HEK293 (cell line): ENCODE measurements around the gene SLAMF8.

Source experiments
- CTCF ChIA-PET: fragments of 350-600 bp; formaldehyde crosslinking; extraction: SDS; loops from one replicate; lab custom pipeline; 2021; ENCODE audit warnings: antibody characterized with exemption; lab: Yijun Ruan, JAX
- POLR2A ChIA-PET: fragments of 300-600 bp; formaldehyde crosslinking; extraction: SDS; loops from one replicate; lab custom pipeline; 2020; ENCODE audit warnings: antibody characterized with exemption, inconsistent platforms; lab: Yijun Ruan, JAX
- H3K27ac ChIP-seq: fragments of 200-500 bp; sonication (Bioruptor generic); 2 replicates; pipeline ENCODE4 v1.5.1; 2014; ENCODE audit warnings: low read depth, low read length, control low read depth, inconsistent platforms; ENCODE audit errors: extremely low read depth
- H3K36me3 ChIP-seq, 2 experiments: fragments of 200-500 bp in 1 of 2; sonication (Bioruptor generic) in 1 of 2; 1 replicate in 1 of 2; 2 replicates in 1 of 2; pipeline ENCODE4 v1.5.1; 2014 to 2017; ENCODE audit warnings: inconsistent platforms in 2 of 2, low read length in 2 of 2; ENCODE audit not compliant: control insufficient read depth in 2 of 2, insufficient read depth in 1 of 2
- H3K4me1 ChIP-seq: fragments of 200-500 bp; sonication (Bioruptor generic); 2 replicates; pipeline ENCODE4 v1.5.1; 2014; ENCODE audit warnings: mild to moderate bottlenecking, low read length, inconsistent platforms; ENCODE audit not compliant: control insufficient read depth, insufficient read depth
- H3K4me3 ChIP-seq: 2 replicates; pipeline ENCODE4 v1.5.1; 2011; ENCODE audit warnings: low read depth, mild to moderate bottlenecking, control low read depth, low read length, moderate library complexity
- H3K9me3 ChIP-seq: fragments of 200-500 bp; sonication (Bioruptor generic); 2 replicates; pipeline ENCODE4 v1.5.1; 2014; ENCODE audit warnings: low read depth, low read length, inconsistent platforms; ENCODE audit not compliant: control insufficient read depth, insufficient read depth
- BCL6B ChIP-seq: fragments of 450-650 bp; formaldehyde crosslinking; IDR thresholded peaks from 2 replicates; pipeline ENCODE4 v1.5.1; 2017; ENCODE audit warnings: missing biosample characterization, missing genetic modification characterization
- KLF1 ChIP-seq: fragments of 450-650 bp; formaldehyde crosslinking; IDR thresholded peaks from 2 replicates; pipeline ENCODE4 v1.5.1; 2016; ENCODE audit warnings: missing biosample characterization, missing genetic modification characterization
- KLF16 ChIP-seq: fragments of 450-650 bp; formaldehyde crosslinking; IDR thresholded peaks from 2 replicates; pipeline ENCODE4 v1.5.1; 2017; ENCODE audit warnings: missing biosample characterization, missing genetic modification characterization
- KLF8 ChIP-seq: fragments of 450-650 bp; formaldehyde crosslinking; IDR thresholded peaks from 2 replicates; pipeline ENCODE4 v1.5.1; 2016; ENCODE audit warnings: missing biosample characterization, missing genetic modification characterization
- SP2 ChIP-seq: fragments of 450-650 bp; formaldehyde crosslinking; IDR thresholded peaks from 2 replicates; pipeline ENCODE4 v1.5.1; 2016; ENCODE audit warnings: missing biosample characterization, missing genetic modification characterization
- SP3 ChIP-seq: fragments of 450-650 bp; formaldehyde crosslinking; IDR thresholded peaks from 2 replicates; pipeline ENCODE4 v1.5.1; 2016; ENCODE audit warnings: missing biosample characterization, missing genetic modification characterization
- SP7 ChIP-seq: fragments of 450-650 bp; formaldehyde crosslinking; IDR thresholded peaks from 2 replicates; pipeline ENCODE4 v1.5.1; 2016; ENCODE audit warnings: missing biosample characterization, missing genetic modification characterization
- YY1 ChIP-seq: fragments of 450-650 bp; formaldehyde crosslinking; IDR thresholded peaks from 2 replicates; pipeline ENCODE4 v1.5.1; 2018; ENCODE audit warnings: missing biosample characterization, missing genetic modification characterization
- ZBTB6 ChIP-seq: fragments of 450-650 bp; formaldehyde crosslinking; IDR thresholded peaks from 2 replicates; pipeline ENCODE4 v1.5.1; 2017; ENCODE audit warnings: missing biosample characterization, missing genetic modification characterization
- ZFHX2 ChIP-seq: fragments of 450-650 bp; formaldehyde crosslinking; conservative IDR thresholded peaks from 2 replicates; pipeline ENCODE4 v1.5.1; 2016; ENCODE audit warnings: missing biosample characterization, missing genetic modification characterization
- ZNF324 ChIP-seq: fragments of 450-650 bp; formaldehyde crosslinking; IDR thresholded peaks from 2 replicates; pipeline ENCODE4 v1.5.1; 2016; ENCODE audit warnings: missing biosample characterization, missing genetic modification characterization
- ZNF341 ChIP-seq: fragments of 450-650 bp; formaldehyde crosslinking; IDR thresholded peaks from 2 replicates; pipeline ENCODE4; 2016; ENCODE audit warnings: low read depth, missing biosample characterization, missing genetic modification characterization
- ZNF398 ChIP-seq: fragments of 450-650 bp; formaldehyde crosslinking; IDR thresholded peaks from 2 replicates; pipeline ENCODE4 v1.5.1; 2017; ENCODE audit warnings: missing biosample characterization, missing genetic modification characterization
- ZNF596 ChIP-seq: fragments of 450-650 bp; IDR thresholded peaks from 2 replicates; pipeline ENCODE4 v1.5.0; 2018; ENCODE audit warnings: missing biosample characterization, mild to moderate bottlenecking, missing genetic modification characterization, moderate library complexity
- ZNF610 ChIP-seq: fragments of 450-650 bp; formaldehyde crosslinking; IDR thresholded peaks from 2 replicates; pipeline ENCODE4 v1.5.1; 2016; ENCODE audit warnings: missing biosample characterization, missing genetic modification characterization, borderline replicate concordance
- ZNF621 ChIP-seq: fragments of 450-650 bp; formaldehyde crosslinking; IDR thresholded peaks from 2 replicates; pipeline ENCODE4 v1.5.1; 2017; ENCODE audit warnings: missing biosample characterization, missing genetic modification characterization
- ZNF664 ChIP-seq: fragments of 450-650 bp; formaldehyde crosslinking; IDR thresholded peaks from 2 replicates; pipeline ENCODE4 v1.5.1; 2016; ENCODE audit warnings: missing biosample characterization, missing genetic modification characterization
- ZNF747 ChIP-seq: fragments of 450-650 bp; formaldehyde crosslinking; IDR thresholded peaks from 2 replicates; pipeline ENCODE4 v1.5.1; 2016; ENCODE audit warnings: missing biosample characterization, missing genetic modification characterization
- ZNF785 ChIP-seq: fragments of 450-650 bp; formaldehyde crosslinking; IDR thresholded peaks from 2 replicates; pipeline ENCODE4 v1.5.1; 2016; ENCODE audit warnings: missing biosample characterization, missing genetic modification characterization
- ZNF843 ChIP-seq: fragments of 450-650 bp; formaldehyde crosslinking; IDR thresholded peaks from 2 replicates; pipeline ENCODE4 v1.5.1; 2016; ENCODE audit warnings: missing biosample characterization, missing genetic modification characterization
- ZSCAN30 ChIP-seq: fragments of 450-650 bp; IDR thresholded peaks from 2 replicates; pipeline ENCODE4 v1.5.1; 2018; ENCODE audit warnings: missing biosample characterization, mild to moderate bottlenecking, missing genetic modification characterization, moderate library complexity
- TF ChIP-seq, protein P1 (sequence below): fragments of 450-650 bp; formaldehyde crosslinking; IDR thresholded peaks from 2 replicates; pipeline ENCODE4 v1.5.1; 2016; ENCODE audit warnings: missing biosample characterization, missing genetic modification characterization, borderline replicate concordance
- TF ChIP-seq, protein P2 (sequence below): IDR thresholded peaks from 2 replicates; pipeline ENCODE4 v1.6.1; 2011; ENCODE audit warnings: mild to moderate bottlenecking, low read depth, low read length, borderline replicate concordance

SLAMF8 gene

GRCh38 chr1:159851407-159851806 is 24.7 kb downstream of the SLAMF8 start:
- ChIA-PET POLR2A (interaction anchor here (1.5 kb wide), 1 partner anchor 73 kb away, joined by 3 read pairs; the partner anchor contains the start of gene TAGLN2), CTCF (interaction anchor here (0.7 to 1.9 kb wide), 7 partner anchors 9 to 600 kb away, joined by 3 to 5 read pairs (median 4); no protein-coding TSS in a partner anchor)
- no peak overlapping the region for H3K4me3 ChIP-seq
- no peak overlapping the region for H3K27ac ChIP-seq
- 0 out of 2 replicates have a peak, but pooled peaks cover 4% of the 10 kb centered on the region for H3K4me1 ChIP-seq
- no peaks in the 10 kb centered on the region for H3K9me3 ChIP-seq
- no peaks in the 10 kb centered on the region for H3K36me3 ChIP-seq
- TF ChIP-seq ZNF664, result peak; percentile 38; the same call in 1 of the 2 replicates
- TF ChIP-seq ZSCAN30 (tag by site-specific recombination), result no peak

DNA sequence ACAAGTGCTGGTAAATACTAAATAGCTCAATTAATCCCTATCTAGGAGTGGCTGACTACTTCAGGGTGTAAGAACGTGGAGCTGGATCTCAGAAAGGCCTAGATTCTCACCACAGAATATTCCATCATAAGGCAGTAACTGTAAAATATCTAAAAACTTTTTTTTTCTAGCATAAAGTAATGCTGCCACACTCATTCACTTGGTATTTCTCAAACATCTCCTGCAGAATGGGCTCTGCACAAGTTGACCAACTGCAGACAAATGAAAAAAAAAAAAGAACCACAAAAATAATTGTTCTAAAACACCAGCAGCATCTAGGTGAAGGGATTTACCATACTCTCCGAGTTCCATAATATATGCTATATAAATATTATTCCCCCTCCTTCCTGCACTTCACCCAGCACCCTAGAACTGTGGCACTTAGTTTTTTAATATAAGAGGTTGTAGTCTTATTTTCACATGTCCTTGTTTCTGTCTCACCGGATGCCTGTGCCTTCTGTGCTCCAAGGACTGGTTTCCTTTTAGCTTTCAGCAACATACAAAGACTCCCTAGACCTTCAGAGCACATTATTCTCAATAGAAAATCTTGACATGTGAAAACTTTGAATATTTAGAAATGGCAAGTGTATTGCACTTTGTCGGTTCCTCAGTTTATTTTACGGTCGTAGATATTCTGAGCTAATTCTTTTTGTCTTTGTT is 26.9 kb downstream of the SLAMF8 start:
- no peak overlapping the region for H3K4me3 ChIP-seq
- H3K9me3 ChIP-seq, result no peaks in the 10 kb centered on the region
- CTCF ChIA-PET, result interaction anchor here (0.6 to 1.7 kb wide), 9 partner anchors 12 to 92 kb away, joined by 3 to 5 read pairs (median 3); no protein-coding TSS in a partner anchor
- H3K36me3 ChIP-seq, result no peaks in the 10 kb centered on the region
- TF ChIP-seq ZNF747 (tag by site-specific recombination) (no peak), ZFHX2 (no peak), ZNF621 (tag by site-specific recombination) (no peak), ZNF843 (no peak), ZNF324 (tag by site-specific recombination) (no peak)
- 0 out of 2 replicates have a peak, but pooled peaks cover 4% of the 10 kb centered on the region for H3K4me1 ChIP-seq
- H3K27ac ChIP-seq, result no peak overlapping the region
- POLR2A ChIA-PET, result interaction anchor here (0.8 to 1.3 kb wide), 3 partner anchors 12 to 69 kb away, joined by 3 to 5 read pairs (median 5); no protein-coding TSS in a partner anchor

- H3K4me1 ChIP-seq, result 0 out of 2 replicates have a peak, but pooled peaks cover 4% of the 10 kb centered on the region
- H3K9me3 ChIP-seq, result no peaks in the 10 kb centered on the region
- POLR2A ChIA-PET, result interaction anchor here (0.8 to 1.3 kb wide), 3 partner anchors 13 to 68 kb away, joined by 3 to 5 read pairs (median 5); no protein-coding TSS in a partner anchor
- CTCF ChIA-PET, result interaction anchor here (0.6 to 1.7 kb wide), 8 partner anchors 11 to 92 kb away, joined by 3 to 5 read pairs (median 3); no protein-coding TSS in a partner anchor
- peak overlapping the region; percentile 30 for H3K4me3 ChIP-seq
- no peak overlapping the region; the same call in 1 of the 2 replicates for H3K27ac ChIP-seq
- no peaks in the 10 kb centered on the region for H3K36me3 ChIP-seq
- TF ChIP-seq SP3 (tag by site-specific recombination) (peak; percentile 88), BCL6B (tag by site-specific recombination) (no peak), ZNF785 (tag by site-specific recombination) (no peak), ZNF341 (tag by site-specific recombination) (no peak), YY1 (tag by site-specific recombination) (no peak), ZNF398 (tag by site-specific recombination) (peak; percentile 60), SP2 (peak; percentile 67), KLF8 (peak; percentile 42; the same call in 1 of the 2 replicates), ZBTB6 (0 out of 2 replicates have a peak, but pooled peaks have one; percentile 7), SP7 (no peak), ZNF610 (tag by site-specific recombination) (no peak), KLF16 (tag by site-specific recombination) (no peak), ZNF596 (tag by site-specific recombination) (no peak), ZNF747 (tag by site-specific recombination) (no peak), KLF1 (tag by site-specific recombination) (no peak)
- TF ChIP-seq, protein P1, sequence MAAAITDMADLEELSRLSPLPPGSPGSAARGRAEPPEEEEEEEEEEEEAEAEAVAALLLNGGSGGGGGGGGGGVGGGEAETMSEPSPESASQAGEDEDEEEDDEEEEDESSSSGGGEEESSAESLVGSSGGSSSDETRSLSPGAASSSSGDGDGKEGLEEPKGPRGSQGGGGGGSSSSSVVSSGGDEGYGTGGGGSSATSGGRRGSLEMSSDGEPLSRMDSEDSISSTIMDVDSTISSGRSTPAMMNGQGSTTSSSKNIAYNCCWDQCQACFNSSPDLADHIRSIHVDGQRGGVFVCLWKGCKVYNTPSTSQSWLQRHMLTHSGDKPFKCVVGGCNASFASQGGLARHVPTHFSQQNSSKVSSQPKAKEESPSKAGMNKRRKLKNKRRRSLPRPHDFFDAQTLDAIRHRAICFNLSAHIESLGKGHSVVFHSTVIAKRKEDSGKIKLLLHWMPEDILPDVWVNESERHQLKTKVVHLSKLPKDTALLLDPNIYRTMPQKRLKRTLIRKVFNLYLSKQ, result no peak
- TF ChIP-seq, protein P2, sequence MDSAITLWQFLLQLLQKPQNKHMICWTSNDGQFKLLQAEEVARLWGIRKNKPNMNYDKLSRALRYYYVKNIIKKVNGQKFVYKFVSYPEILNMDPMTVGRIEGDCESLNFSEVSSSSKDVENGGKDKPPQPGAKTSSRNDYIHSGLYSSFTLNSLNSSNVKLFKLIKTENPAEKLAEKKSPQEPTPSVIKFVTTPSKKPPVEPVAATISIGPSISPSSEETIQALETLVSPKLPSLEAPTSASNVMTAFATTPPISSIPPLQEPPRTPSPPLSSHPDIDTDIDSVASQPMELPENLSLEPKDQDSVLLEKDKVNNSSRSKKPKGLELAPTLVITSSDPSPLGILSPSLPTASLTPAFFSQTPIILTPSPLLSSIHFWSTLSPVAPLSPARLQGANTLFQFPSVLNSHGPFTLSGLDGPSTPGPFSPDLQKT, result no peak
Measured at GRCh38 chr1:159854116-159854692, 27.5 kb downstream of the SLAMF8 start.
